8988T (cell line): ENCODE results near the gene MIA.
A peak's percentile ranks its signal among the peaks of the same experiment; 100 is the strongest.
"Not testable (repeated sequence)": the region's sequence is repeated elsewhere in the genome, so short reads cannot be mapped to it uniquely, and the experiment has no call there.

ENCODE experiments used
- DNase-seq: peaks from one replicate; pipeline ENCODE4 v3.0.0; 2011

Gene MIA

GRCh38 chr19:40774916-40775631 is at the start of gene MIA:
Gene MIA, plus strand, starts transcription at chr19:40775521. Its CDS starts 22 bp downstream, at chr19:40775543.
- no peak for DNase-seq

GRCh38 chr19:40726279-40726678 is 49.0 kb upstream of the MIA start:
- DNase-seq = no peak

DNA sequence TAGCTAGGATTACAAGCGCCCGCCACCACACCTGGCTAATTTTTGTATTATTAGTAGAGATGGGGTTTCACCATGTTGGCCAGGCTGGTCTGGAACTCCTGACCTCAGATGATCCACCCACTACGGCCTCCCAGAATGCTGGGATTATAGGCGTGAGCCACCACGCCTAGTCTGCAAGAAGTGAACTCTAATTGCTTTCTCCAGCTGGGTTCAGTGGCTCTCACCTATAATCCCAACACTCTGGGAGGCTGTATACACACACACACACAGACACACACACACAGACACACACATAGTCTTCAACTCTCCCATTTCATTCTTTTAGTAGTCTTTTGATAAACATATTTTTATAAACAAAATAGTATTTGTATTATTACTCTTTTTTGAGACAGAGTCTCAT is 45.3 kb upstream of the MIA start:
- DNase-seq = not testable (repeated sequence)

DNA sequence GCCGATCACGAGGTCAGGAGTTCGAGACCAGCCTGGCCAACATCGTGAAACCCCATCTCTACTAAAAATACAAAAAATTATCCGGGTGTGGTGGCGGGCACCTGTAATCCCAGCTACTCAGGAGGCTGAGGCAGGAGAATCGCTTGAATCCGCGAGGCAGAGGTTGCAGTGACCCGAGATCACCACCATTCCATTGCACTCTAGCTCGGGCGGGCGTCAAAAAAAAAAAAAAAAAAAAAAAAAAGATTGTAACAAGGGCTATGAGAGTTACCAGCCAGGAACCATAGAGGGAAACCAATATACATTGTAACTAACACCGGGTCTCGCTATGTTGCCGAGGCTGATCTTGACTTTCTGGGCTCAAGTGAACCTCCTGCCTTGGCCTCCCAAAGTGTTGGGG is 43.0 kb upstream of the MIA start:
- not testable (repeated sequence) for DNase-seq

DNA sequence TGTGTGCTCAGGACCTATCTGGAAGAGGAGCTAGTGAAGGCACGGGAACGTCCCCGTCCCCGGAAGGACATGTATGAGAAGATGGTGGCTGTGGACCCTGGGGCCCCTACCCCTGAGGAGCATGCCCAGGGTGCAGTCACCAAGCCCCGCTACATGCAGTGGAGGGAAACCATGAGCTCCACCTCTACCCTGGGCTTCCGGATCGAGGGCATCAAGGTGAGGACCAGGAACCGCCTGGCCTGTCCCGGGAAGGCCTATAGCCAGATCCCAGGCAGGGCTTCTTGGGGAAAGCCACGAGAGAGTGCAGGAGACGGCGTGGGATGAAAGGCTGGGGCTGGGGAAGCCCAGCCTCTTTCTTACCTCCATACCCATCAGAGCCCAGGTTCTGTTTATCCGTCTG is 42.2 kb upstream of the MIA start:
- DNase-seq = no peak

GRCh38 chr19:40735013-40735771 is 40.1 kb upstream of the MIA start:
- no peak for DNase-seq

GRCh38 chr19:40736661-40737060 is 38.7 kb upstream of the MIA start:
- DNase-seq = no peak

DNA sequence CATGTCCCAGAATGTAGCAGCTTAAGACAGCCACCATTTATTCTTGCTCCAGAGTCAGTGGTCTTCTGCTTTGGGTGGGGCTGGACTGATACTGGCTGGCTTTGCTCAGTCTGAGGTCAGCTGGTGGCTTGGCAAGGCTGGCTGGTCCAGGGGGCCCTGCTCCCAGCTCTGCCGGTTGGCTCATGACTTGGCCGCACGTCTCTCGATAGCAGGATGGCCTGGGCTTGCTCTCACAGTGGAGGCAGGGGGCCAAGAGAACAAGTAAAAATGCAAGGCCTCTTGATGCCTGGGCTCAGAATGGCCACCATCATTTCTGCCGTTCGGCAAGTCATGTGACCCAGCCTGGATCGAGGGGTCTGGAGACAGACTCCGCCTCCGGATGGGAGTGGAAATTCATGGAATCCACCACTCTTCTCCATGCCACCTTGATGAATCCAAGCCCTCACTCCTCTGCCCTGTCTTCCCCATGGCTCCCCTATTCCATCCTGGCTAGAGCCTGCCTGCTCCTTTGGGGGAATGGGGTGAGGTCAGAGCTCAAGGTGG is 38.1 kb upstream of the MIA start:
- DNase-seq = no peak

- no peak for DNase-seq
Measured at GRCh38 chr19:40739030-40739839, 36.1 kb upstream of the MIA start.

DNA sequence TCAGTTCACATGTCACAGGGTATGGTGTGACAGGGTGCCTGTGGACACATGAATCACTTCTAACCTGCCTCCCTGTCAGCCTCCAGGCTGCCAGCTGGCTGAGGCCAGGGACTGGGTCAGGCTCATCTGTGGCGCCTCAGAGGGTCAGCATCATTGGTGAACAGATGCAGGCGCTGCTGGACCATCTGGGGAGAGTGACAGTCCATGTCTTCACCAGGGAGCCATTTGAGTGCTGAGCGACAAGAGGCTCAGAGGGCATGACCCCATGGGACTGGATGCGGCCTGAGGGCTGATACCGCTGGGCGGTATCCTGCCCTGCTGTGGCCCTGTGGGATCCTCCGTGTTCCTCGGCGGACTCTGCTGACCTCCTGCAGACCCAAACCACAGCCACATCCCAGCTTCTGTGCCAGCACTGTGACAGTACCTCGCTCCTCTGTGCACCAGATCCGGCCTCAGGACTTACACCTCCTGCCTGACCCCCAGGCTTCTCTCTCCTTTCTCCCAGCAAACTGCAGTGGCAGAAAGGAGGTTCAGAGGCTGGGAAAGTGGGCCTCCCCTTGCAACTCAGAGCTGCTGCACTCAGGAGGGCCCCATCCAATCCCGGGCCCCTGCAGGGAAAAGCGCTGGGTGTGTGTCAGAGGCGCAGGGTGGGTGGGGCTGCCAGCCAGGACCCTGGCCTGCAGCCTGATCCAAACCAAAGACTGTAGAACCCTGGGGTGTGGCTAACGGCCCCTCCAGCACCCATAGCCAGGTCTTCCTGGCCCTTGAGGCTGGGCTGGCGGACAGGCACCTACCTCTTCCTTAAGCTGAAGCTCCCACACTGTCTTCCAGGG is 35.2 kb upstream of the MIA start:
- DNase-seq = no peak

GRCh38 chr19:40740747-40741146 is 34.6 kb upstream of the MIA start:
- DNase-seq = no peak

DNA sequence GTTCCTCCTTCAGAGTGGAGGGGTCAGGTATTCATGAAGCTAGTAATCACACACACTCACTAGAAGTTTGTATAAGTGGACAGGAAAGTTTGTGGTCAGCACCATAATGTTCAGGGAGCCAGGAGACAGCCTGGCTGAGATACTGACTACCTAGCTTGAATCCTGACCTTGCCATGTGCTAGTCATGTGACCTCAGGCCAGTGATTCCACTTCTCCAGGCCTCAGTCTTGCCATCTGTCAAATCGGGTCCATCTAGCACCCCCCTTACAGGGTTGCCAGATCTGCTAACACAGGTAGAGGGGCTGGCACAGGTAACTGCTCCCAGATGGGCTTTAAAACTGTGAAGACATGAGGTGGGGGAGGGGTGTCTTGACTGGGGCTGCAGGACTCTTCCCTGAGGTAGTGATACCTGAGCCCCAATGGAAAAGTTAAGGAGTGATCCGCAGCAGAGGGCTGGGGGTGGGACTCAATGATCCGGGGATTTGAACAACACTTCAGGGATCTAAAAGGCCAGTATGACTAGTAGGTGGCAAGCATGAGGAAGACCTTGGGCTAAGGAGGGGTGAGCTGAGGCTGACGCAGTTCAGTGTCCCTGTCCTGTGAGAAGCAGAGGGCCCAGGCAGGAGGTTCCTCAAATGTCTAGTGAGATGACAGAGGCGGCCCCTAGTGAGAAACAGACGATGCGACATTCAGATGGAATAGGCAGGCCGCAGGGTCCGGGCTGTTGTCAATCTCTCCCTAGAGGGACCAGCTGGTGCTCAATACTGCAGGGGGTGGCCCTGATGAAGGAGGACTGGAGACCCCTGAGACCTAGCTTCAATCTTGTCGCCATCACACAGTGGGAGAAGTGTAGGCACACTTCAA is 33.6 kb upstream of the MIA start:
- no peak for DNase-seq

- DNase-seq = no peak
Measured at GRCh38 chr19:40742477-40742876, 32.8 kb upstream of the MIA start.

- no peak for DNase-seq
Measured at GRCh38 chr19:40742886-40743285, 32.4 kb upstream of the MIA start.

DNA sequence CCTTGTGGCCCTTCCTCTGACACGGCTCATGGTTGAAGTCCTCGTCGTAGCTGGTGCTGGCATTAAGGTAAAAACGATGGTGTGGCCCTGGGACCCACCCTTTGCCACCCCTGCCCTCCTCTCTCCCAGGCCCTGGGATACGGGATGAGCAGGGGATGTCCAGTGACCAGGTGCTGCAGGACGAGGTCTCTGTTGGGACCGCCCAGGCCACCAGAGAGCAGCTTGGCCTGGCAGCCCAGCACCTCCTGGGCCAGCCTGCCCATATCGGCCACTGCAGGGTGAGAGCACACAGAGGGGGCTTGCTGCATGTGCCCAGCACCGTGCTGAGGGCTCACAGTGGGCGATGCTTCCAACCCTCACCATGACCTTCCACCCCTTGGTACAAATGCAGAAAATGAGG is 31.4 kb upstream of the MIA start:
- DNase-seq = no peak

DNA sequence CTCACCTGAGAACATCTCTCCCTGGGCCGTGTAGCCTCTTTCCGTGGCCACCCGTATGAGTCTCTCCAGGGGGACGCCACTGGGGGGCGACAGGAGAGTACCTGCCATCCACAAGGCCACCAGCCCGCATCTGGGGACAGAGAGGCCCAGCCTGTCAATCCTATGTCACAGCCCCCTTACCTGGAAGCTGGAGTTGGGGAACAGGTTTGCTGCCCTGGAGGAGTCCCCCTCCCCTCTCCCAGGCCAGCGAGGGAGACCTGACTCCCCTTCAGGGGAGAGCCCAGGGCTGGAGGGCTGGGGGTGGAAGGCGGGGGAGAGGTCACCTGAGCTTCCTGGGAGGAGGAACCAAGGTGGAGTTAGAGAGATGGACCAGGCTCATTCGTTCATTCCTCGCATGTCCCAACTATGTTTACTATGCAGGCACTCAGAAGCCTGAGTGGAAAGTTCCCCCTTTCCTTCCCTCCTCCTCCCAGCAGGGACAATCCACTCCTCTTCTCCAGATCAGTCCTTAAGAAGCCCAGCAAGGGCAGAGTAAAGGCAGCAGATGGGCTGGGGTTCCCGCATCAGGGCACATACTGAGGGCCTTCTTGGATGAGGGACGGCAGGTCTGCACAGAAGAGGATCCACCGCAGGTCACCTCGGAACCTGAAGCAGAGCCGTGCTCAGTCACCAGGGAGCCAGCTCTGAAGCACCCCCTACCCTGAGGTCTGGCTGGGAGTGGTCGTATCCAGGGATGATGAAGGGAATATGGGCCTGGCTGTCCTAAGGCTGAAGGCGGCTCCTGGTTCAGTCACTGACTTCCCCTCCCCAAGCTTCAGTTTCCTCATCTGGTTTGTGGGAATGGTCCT is 30.5 kb upstream of the MIA start:
- DNase-seq = peak; percentile 70

DNA sequence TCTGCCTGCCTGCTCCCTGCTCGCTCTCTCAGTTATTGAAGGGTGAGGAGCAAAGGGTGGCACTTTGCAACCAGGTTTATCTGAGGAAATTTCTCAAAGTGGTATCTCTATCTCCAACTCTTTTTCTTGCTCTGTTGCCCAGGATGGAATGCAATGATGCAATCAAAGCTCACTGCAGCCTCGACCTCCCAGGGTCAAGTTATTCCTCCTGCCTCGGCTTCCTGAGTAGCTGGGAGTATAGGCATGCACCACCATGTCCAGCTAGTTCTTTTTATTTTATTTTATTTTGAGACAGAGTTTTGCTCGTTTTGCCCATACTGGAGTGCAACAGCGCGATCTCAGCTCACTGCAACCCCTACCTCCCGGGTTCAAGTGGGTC is 29.9 kb upstream of the MIA start:
- no peak for DNase-seq

DNA sequence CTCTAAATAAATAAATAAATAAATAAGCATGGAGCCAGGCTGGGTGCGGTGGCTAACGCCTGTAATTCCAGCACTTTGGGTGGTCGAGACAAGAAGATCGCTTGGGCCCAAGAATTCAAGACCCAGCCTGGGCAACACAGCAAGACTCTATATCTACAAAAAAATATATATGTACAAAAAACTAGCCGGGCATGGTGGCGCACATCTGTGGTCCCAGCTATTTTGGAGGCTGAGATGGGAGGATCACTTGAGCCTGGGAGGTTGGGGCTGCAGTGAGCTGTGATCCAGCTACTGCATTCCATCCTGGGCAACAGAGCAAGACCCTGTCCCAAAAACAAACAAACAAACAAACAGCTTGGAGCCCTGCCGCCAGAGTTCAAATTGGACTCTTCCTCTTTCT is 27.8 kb upstream of the MIA start:
- no peak for DNase-seq

- DNase-seq = peak; percentile 77
Measured at GRCh38 chr19:40750058-40750873, 25.1 kb upstream of the MIA start, which contains the start of gene ACTMAP. Gene ACTMAP, minus strand, starts transcription at chr19:40750477. Its CDS starts 674 bp downstream, at chr19:40749803.
